Heart right ventricle (tissue), 16 donors: Measurements from ENCODE around the gene SLC2A11. TPM values are rescaled to one million over a fixed set of nuclear protein-coding genes. Genes with fewer than 3 reads are reported as not detected.
A peak's percentile ranks its signal among the peaks of the same experiment; 100 is the strongest.
"Not testable (repeated sequence)": the region's sequence is repeated elsewhere in the genome, so short reads cannot be mapped to it uniquely, and the experiment has no call there.

Experiments used
- ATAC-seq, 8 donors: fragments of 200-7000 bp; cut with Tn5 transposase; one replicate each; pipeline ENCODE4 v1.9.1; 2020; ENCODE audit warnings: mild to moderate bottlenecking in 8 of 8, moderate library complexity in 8 of 8, moderate number of reproducible peaks in 1 of 8
- DNase-seq, 2 donors: peaks; one replicate each; pipeline ENCODE4 v3.0.0-alpha.2; 2020
- H3K27ac ChIP-seq, 10 donors: fragments of 200-600 bp; sonication (generic) in 2 of 10; one replicate each; pipeline versions ENCODE4 v1.5.0 to v1.8.0; 2020 to 2022; ENCODE audit warnings: mild to moderate bottlenecking in 3 of 10
- H3K27me3 ChIP-seq, 7 donors: fragments of 200-600 bp; one replicate each; pipeline ENCODE4 v1.8.0; 2021 to 2022; ENCODE audit warnings: mild to moderate bottlenecking in 2 of 7
- H3K36me3 ChIP-seq, 9 donors: fragments of 200-600 bp; sonication (generic) in 1 of 9; one replicate each; pipeline versions ENCODE4 v1.5.0 to v1.8.0; 2020 to 2022; ENCODE audit warnings: mild to moderate bottlenecking in 2 of 9
- H3K4me1 ChIP-seq, 9 donors: fragments of 200-600 bp; sonication (generic) in 1 of 9; one replicate each; pipeline versions ENCODE4 v1.5.0 to v1.8.0; 2020 to 2022; ENCODE audit warnings: mild to moderate bottlenecking in 4 of 9
- H3K4me3 ChIP-seq, 10 donors: fragments of 200-600 bp; sonication (generic) in 2 of 10; one replicate each; pipeline versions ENCODE4 v1.5.0 to v1.8.0; 2020 to 2022; ENCODE audit warnings: mild to moderate bottlenecking in 7 of 10, moderate library complexity in 2 of 10
- H3K9me3 ChIP-seq, 11 donors: fragments of 200-600 bp in 10 of 11; sonication (generic) in 2 of 11; one replicate each; pipeline versions ENCODE4 v1.5.0 to v1.8.0; 2013 to 2022; ENCODE audit warnings: mild to moderate bottlenecking in 2 of 11, control low read depth in 1 of 11, moderate library complexity in 1 of 11
- WGBS, 2 donors: extraction: QIAGEN DNeasy Blood & Tissue Kit; methylation state at CpG; one replicate each; pipeline ENCODE4 v1.1.7; 2013; ENCODE audit warnings: inconsistent platforms in 1 of 2; 5-methylcytosine and 5-hydroxymethylcytosine counted together
- intact Hi-C, 10 donors: fragments of 100-400 bp; cut with DNase I; formaldehyde crosslinking; loops; one replicate each; pipeline versions ENCODE4 v1.11.1 to v1.14.2; 2022
- polyA plus RNA-seq, 2 donors: library from polyadenylated mRNA; stranded (reverse); fragments of 200-250 nt; gene quantifications; one replicate each; pipeline ENCODE4 v1.2.3, GENCODE V29; 2013
- total RNA-seq, 10 donors: library from RNA; stranded (reverse); fragmentation: NEBNext Ultra II Directional in 3 of 10; extraction: Animal tissue kit (Norgen Biotek cat#: 25700) in 3 of 10; gene quantifications; one replicate each; pipeline versions ENCODE4 v1.2.1 to v1.2.4, GENCODE V29; 2021 to 2023
- TF ChIP-seq, protein P1 (sequence below), 9 donors: fragments of 200-600 bp; sonication (generic) in 2 of 9; IDR thresholded peaks; one replicate each; pipeline versions ENCODE4 v1.5.0 to v1.8.0; 2021 to 2022; ENCODE audit warnings: antibody characterized with exemption in 9 of 9, mild to moderate bottlenecking in 5 of 9, moderate library complexity in 1 of 9
- donor health status: Arrhythmogenic right ventricular cardiomyopathy.
- donor health status: ischemic (EF 13 %, LVEDD 7.1; RV severe dilation, severe dysfunction).
- donor health status: healthy with polysubstance abuse.
- donor health status: DM: no; HTN: yes; CAD: no.
- donor health status: DM: no; HTN: no; CAD: no.
- donor health status: ischemic (EF 25% LVEDD 6.9; RV normal size, moderate dysfunction).
- donor health status: ischemic (EF 25% LVEDD 5.7; RV mildly dilated, moderate dysfunction).
- donor health status: healthy.
- donor health status: DM: yes; HTN: yes; CAD: no.
- donor health status: Ischemic cardiomyopathy.
- donor health status: ischemic (EF 35%, LVEDD 5.7; RV mildly dilated, moderate dysfunction).
- donor health status: nonischemic (EF 11% LVEDD 7.7; RV severe dilation, severe dysfunction).
- donor health status: DM: yes; HTN: yes; CAD: no.
- donor health status: PGD.
- donor health status: ischemic (EF 29% LVEDD 5.4; RV normal size, mild dysfunction).
- donor health status: nonischemic (EF 23%, LVEDD 6.1; RV moderate dilation, normal function).

SLC2A11 gene
- total and polyA plus RNA-seq, 12 donors, result 8.3 to 42.1 (median 21.2) TPM

DNA sequence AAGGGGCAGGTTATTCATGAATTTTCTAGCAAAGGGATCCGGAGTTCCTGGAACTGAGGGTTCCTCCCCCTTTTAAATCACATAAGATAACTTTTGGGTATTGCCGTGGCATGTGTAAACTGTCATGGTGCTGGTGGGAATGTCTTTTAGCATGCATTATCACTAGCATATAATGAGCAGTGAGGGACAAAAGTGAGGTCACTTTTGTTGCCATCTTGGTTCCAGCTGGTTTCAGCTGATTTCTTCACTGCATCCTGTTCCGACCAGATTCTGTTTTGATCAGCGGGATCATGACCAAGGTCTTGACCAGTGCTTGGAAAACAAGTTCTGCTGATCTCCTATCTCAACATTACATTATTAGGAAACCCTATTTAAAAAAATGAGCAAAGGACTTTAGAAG lies 43.9 kb downstream of the SLC2A11 start:
- TF ChIP-seq, protein P1, sequence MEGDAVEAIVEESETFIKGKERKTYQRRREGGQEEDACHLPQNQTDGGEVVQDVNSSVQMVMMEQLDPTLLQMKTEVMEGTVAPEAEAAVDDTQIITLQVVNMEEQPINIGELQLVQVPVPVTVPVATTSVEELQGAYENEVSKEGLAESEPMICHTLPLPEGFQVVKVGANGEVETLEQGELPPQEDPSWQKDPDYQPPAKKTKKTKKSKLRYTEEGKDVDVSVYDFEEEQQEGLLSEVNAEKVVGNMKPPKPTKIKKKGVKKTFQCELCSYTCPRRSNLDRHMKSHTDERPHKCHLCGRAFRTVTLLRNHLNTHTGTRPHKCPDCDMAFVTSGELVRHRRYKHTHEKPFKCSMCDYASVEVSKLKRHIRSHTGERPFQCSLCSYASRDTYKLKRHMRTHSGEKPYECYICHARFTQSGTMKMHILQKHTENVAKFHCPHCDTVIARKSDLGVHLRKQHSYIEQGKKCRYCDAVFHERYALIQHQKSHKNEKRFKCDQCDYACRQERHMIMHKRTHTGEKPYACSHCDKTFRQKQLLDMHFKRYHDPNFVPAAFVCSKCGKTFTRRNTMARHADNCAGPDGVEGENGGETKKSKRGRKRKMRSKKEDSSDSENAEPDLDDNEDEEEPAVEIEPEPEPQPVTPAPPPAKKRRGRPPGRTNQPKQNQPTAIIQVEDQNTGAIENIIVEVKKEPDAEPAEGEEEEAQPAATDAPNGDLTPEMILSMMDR (IDR thresholded peaks at IDR 0.05), result no peak
- Histone ChIP-seq H3K4me3 (no peak overlapping the region), H3K27ac (no peak overlapping the region), H3K36me3 (peaks cover 0 to 13% (median 4%) of the 10 kb centered on the region in 9 donors), H3K9me3 (no peaks in the 10 kb centered on the region), H3K4me1 (peaks cover 0 to 30% (median 8%) of the 10 kb centered on the region in 9 donors), H3K27me3 (no peaks in the 10 kb centered on the region)
- 77 to 82% methylated on average over 4 of the region's 4 CpGs for WGBS, 2 donors
- intact Hi-C loops, result no loop called here
- DNase-seq (no peak), ATAC-seq (no peak)

DNA sequence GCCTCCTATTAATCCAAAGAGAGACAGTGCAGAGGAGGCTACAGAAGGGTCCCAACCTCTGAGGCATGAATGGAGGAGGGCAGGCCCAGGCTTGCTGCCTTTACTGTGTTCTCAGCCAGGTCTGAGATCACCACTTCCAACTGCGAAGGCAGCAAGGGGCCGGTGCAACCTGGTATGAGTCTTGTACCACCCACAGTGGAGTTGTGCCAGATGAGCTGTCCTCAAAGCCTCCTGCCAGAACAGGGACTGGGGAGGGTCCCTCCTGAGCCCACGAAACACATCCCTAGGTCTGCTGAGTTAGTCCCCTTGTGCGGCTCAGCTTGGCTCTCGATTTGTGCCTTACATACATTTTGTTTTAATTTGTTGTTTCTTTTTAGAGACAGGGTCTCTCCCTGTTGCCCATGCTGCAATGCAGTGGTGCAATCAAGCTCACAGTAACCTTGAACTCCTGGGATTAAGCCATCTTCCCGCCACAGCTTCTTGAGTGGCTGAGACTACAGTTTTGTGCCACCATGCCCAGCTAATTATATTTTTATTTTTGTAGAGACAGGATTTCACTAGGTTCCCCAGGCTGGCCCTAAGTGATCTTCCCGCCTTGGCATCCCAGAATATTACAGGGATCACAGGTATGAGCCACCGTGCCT lies 45.8 kb downstream of the SLC2A11 start:
- no peaks in the 10 kb centered on the region for H3K36me3 ChIP-seq
- WGBS, 2 donors, result 93% methylated on average over 8 of the region's 8 CpGs
- H3K27ac ChIP-seq, result no peak overlapping the region
- H3K9me3 ChIP-seq, result no peaks in the 10 kb centered on the region
- intact Hi-C loops, result no loop called here
- peaks cover 0 to 19% (median 8%) of the 10 kb centered on the region in 9 donors for H3K4me1 ChIP-seq
- DNase-seq (no peak), ATAC-seq (no peak)
- TF ChIP-seq, protein P1 (IDR thresholded peaks at IDR 0.05), result no peak
- no peak overlapping the region for H3K4me3 ChIP-seq
- H3K27me3 ChIP-seq, result no peaks in the 10 kb centered on the region

DNA sequence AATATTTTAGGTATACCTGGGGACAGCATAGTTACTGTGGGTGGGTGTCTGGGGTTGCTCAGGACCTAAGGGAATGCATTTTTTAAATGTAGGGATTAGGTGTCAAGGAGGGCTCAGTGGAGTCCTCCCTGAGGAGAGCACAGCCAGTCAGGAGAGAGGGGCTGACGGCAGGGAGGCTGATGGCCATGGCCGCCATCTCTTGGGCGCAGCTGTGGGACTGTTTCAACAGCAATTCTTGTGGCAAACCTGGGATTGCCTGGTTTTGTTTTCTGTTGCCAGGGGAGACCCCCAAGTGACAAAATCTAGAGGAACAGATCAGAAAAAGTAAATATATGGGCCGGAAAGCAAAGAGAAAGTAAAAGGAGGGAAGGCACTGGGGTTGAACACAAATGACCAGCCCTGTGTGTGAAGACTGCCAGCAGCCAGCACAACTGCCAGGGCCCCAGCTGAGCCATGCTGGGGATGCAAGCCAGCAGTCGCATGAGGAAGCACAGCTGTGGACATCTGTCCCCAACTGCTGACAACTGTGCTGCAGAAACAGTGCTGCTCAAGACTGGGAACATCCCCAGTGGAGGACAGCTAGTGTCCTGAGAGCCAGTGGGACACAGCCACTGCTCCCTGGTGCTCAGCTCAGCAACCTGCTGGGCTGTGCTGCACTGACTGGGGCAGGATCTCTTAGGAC lies 47.0 kb downstream of the SLC2A11 start:
- TF ChIP-seq, protein P1 (IDR thresholded peaks at IDR 0.05), result no peak
- peak; percentile 21 to 60 for DNase-seq
- H3K9me3 ChIP-seq, result no peaks in the 10 kb centered on the region
- intact Hi-C loops, result no loop called here
- H3K4me3 ChIP-seq, result peak overlapping the region in 1 of 10 donors; percentile 7
- peaks cover 0 to 21% (median 9%) of the 10 kb centered on the region in 9 donors for H3K4me1 ChIP-seq
- H3K27ac ChIP-seq, result no peak overlapping the region
- H3K27me3 ChIP-seq, result no peaks in the 10 kb centered on the region
- ATAC-seq, result peak in 6 of 8 donors; percentile 30 to 83 (median 66)
- WGBS, 2 donors, result 69 to 71% methylated on average over 5 of the region's 5 CpGs
- no peaks in the 10 kb centered on the region for H3K36me3 ChIP-seq

DNA sequence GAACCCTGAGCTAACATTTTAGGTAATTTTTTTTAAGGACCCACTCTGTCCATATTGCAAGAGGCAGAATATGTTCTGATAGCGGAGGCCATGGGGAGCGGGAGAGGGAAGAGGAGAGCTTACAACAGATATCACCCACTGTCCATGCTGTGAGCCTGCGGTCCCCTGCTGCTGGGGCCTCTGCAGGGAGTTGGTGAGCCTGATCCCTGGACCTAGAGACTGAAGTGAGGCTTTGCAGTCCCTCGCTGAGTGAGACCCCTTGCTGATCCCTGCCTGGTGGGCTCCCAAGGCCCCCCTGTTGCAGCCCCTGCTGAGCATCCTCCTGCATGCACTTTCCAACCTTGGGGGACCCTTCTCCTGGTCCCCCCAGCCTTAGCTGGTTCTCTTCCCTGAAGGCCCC lies 49.0 kb downstream of the SLC2A11 start:
- Histone ChIP-seq H3K4me1 (peaks cover 0 to 24% (median 10%) of the 10 kb centered on the region in 9 donors), H3K9me3 (no peaks in the 10 kb centered on the region), H3K4me3 (no peak overlapping the region), H3K27me3 (no peaks in the 10 kb centered on the region), H3K27ac (no peak overlapping the region), H3K36me3 (no peaks in the 10 kb centered on the region)
- intact Hi-C loops, result no loop called here
- no peak for ATAC-seq
- TF ChIP-seq, protein P1 (IDR thresholded peaks at IDR 0.05), result no peak
- 90% methylated on average over 4 of the region's 4 CpGs for WGBS, 2 donors
- DNase-seq, result no peak

DNA sequence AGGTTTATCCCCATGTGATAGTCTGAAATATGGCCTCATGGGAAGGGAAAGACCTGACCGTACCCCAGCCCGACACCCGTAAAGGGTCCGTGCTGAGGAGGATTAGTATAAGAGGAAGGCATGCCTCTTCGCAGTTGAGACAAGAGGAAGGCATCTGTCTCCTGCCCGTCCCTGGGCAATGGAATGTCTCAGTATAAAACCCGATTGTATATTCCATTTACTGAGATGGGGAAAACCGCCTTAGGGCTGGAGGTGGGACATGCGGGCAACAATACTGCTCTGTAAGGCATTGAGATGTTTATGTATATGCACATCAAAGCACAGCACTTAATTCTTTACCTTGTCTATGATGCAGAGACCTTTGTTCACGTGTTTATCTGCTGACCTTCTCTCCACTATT lies 49.7 kb downstream of the SLC2A11 start:
- H3K9me3 ChIP-seq, ATAC-seq, DNase-seq, H3K4me3 ChIP-seq, intact Hi-C loops, H3K27me3 ChIP-seq, H3K36me3 ChIP-seq, H3K27ac ChIP-seq: not testable (repeated sequence)
- H3K4me1 ChIP-seq, result peaks cover 0 to 24% (median 10%) of the 10 kb centered on the region in 9 donors
- 42 to 68% methylated on average over 10 of the region's 10 CpGs for WGBS, 2 donors
